HL-60 (cell line): ENCODE data around the gene RORC.

Experiments
- DNase-seq, 2 experiments: peaks; one replicate each; pipeline ENCODE4 v3.0.0-alpha.2; 2010 to 2020; ENCODE audit warnings: low read depth in 1 of 2, low spot score in 1 of 2
- H3K27ac ChIP-seq: fragments of 250-450 bp; sonication (Bioruptor Pico); replicated peaks from 2 replicates; pipeline ENCODE4 v1.5.1; 2020; ENCODE audit warnings: mild to moderate bottlenecking, moderate library complexity
- H3K27me3 ChIP-seq: fragments of 250-450 bp; sonication (Bioruptor Pico); 2 replicates; pipeline ENCODE4 v1.5.1; 2021; ENCODE audit warnings: mild to moderate bottlenecking, moderate library complexity; ENCODE audit not compliant: insufficient read depth, poor library complexity, severe bottlenecking
- H3K4me3 ChIP-seq: replicated peaks from 2 replicates; pipeline ENCODE4 v1.5.1; 2011; ENCODE audit warnings: mild to moderate bottlenecking, control low read depth, low read length; ENCODE audit not compliant: insufficient read depth
- CTCF ChIP-seq: IDR thresholded peaks from one replicate; pipeline ENCODE4 v1.5.1; 2011; ENCODE audit warnings: low read length, control low read depth, inconsistent platforms; ENCODE audit not compliant: insufficient read depth
- GABPA ChIP-seq: IDR thresholded peaks from 2 replicates; pipeline ENCODE4 v1.6.1; 2012; ENCODE audit warnings: low read depth
- POLR2AphosphoS5 ChIP-seq: IDR thresholded peaks from 2 replicates; pipeline ENCODE4 v1.6.1; 2012; ENCODE audit warnings: low read depth
- REST ChIP-seq: IDR thresholded peaks from 2 replicates; pipeline ENCODE4 v1.6.1; 2012; ENCODE audit warnings: low read depth; ENCODE audit not compliant: insufficient replicate concordance
- SPI1 ChIP-seq: IDR thresholded peaks from 2 replicates; pipeline ENCODE4 v1.6.1; 2012; ENCODE audit warnings: low read depth, mild to moderate bottlenecking, borderline replicate concordance

The RORC gene

GRCh38 chr1:151853411-151853943 lies 21.9 kb upstream of the RORC start, which contains the start of gene THEM5:
TSS of gene THEM5 (minus strand) at chr1:151853712. CDS start at chr1:151853565, 147 bp downstream.
- no peak for TF ChIP-seq POLR2AphosphoS5
- TF ChIP-seq GABPA = no peak
- TF ChIP-seq REST = no peak
- no peak for TF ChIP-seq SPI1
- TF ChIP-seq CTCF = no peak
- DNase-seq = no peak
- peaks cover 5% of the 10 kb centered on the region for H3K27me3 ChIP-seq
- H3K27ac ChIP-seq = no peak within 1 kb of the TSS
- no peak within 1 kb of the TSS for H3K4me3 ChIP-seq

GRCh38 chr1:151852733-151853132 lies 21.1 kb upstream of the RORC start:
- no peak overlapping the region for H3K27ac ChIP-seq
- no peak for TF ChIP-seq REST
- no peak for TF ChIP-seq CTCF
- TF ChIP-seq GABPA = no peak
- TF ChIP-seq SPI1 = no peak
- TF ChIP-seq POLR2AphosphoS5 = no peak
- H3K4me3 ChIP-seq = no peak overlapping the region
- DNase-seq = no peak
- peaks cover 9% of the 10 kb centered on the region for H3K27me3 ChIP-seq

GRCh38 chr1:151851886-151852285 lies 20.3 kb upstream of the RORC start:
- no peak for DNase-seq
- TF ChIP-seq CTCF = no peak
- TF ChIP-seq POLR2AphosphoS5 = no peak
- no peak for TF ChIP-seq GABPA
- no peak for TF ChIP-seq REST
- no peak for TF ChIP-seq SPI1
- Histone ChIP-seq H3K27ac (no peak overlapping the region), H3K4me3 (no peak overlapping the region), H3K27me3 (peaks cover 10% of the 10 kb centered on the region)
